ENCODE results near the gene DZIP3.
"Not testable (repeated sequence)": the region's sequence is repeated elsewhere in the genome, so short reads cannot be mapped to it uniquely, and the experiment has no call there.

Gene DZIP3

DNA sequence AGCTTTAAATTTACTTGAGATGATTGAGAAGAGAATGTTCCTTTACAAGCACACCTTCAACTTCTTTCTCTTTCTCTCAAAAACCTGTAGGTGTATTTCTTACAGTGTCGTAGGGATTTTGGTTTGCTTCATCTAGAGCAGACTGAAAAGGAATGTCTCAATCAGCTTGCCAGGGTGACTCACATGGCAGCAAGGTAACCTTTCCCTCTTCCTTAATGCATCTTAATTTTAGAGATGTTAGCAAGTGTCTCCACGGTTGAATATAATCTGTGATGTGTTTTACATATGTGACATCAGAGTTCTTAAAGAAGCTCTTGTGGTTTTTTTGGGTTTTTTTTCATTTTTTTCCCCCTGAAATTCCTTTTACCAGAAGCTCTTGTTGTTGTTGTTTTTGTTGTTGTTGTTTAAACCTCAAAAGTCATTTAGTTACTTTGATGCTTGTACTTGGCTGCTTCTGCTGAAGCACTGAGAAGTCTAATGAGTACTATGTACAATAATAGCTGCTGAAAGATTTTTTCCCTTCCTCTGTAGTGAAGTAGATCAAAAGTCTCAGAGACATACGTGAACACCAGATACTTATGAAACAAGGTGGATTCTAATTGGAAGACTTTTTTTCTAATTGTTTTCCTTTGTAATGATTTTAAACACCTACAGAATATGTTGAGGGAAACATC lies 84.6 kb downstream of the DZIP3 start:
- in situ Hi-C loops (cut with HindIII; ENCODE audit: low sequenced_read_pairs), result loop anchor here (25.0 kb wide), 1 partner anchor 238 kb away; no protein-coding TSS in a partner anchor

DNA sequence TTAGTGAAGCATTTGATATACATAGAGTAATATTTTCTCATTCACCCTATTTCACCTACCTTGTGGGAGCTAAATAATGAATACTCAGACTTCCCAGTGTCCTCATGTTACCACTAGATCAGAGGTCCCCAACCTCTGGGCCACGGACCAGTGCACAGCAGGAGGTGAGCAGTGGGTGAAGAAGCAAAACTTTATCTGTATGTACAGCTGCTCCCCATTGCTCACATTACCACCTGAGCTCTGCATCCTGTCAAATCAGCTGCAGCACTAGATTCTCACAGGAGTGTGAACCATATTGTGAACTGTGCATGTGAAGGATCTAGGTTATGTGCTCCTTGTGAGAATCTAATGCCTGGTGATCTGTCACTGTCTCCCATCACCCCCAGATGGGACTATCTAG lies 88.3 kb downstream of the DZIP3 start:
- in situ Hi-C loops (cut with HindIII; ENCODE audit: low sequenced_read_pairs), result no loop called here

DNA sequence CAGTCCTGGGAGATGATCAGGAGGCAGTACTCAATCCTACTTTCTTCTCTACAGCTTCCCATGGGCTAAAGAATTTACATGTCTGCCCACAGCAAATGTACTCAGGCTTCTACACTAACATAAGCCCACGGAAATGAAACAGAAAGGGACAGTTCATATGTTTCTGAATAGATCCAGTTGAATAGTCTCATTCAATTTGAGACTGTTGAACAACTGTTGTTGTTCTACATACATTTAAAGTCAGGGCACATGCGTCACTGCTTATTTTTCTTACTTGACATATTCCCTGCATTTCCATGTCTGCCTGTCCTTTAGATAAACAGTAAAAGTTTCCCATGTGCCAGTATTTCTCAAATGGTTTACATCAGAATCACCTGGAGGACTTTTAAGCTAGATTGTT lies 102.8 kb downstream of the DZIP3 start:
- in situ Hi-C loops (cut with HindIII; ENCODE audit: low sequenced_read_pairs), result not testable (repeated sequence)

DNA sequence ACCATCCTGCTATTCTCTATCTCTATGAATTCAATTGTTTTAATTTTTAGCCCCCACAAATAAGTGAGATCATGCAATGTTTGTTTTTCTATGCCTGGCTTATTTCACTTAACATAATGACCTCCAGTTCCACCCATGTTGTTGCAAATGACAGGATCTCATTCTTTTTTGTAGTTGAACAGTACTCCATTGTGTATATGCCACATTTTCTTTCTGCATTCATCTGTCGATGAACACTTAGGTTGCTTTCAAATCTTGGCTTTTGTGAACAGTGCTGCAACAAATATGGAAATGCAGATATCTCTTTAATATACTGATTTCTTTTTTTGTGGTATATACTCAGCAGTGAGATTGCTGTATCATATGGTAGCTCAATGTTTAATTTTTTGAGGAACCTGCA lies 108.9 kb downstream of the DZIP3 start:
- in situ Hi-C loops (cut with HindIII; ENCODE audit: low sequenced_read_pairs), result no loop called here

DNA sequence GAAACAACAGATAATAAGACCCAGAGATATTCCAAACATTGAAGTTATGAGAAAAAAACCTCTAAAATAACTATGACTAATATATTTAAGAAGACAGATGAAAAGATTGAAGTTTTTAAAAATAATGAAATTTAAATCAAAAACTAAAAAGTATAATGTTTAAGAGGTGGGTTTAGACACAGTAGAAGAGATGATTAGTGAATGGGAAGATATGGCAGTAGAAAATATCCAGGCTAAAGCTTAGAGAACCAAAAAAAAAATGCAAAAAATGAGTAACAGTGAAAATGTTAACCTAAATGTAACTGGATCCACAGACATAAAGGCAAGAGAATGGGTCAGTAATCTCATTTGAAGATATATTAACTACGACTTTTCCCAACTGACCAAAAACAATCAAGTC lies 115.5 kb downstream of the DZIP3 start:
- in situ Hi-C loops (cut with HindIII; ENCODE audit: low sequenced_read_pairs), result no loop called here

DNA sequence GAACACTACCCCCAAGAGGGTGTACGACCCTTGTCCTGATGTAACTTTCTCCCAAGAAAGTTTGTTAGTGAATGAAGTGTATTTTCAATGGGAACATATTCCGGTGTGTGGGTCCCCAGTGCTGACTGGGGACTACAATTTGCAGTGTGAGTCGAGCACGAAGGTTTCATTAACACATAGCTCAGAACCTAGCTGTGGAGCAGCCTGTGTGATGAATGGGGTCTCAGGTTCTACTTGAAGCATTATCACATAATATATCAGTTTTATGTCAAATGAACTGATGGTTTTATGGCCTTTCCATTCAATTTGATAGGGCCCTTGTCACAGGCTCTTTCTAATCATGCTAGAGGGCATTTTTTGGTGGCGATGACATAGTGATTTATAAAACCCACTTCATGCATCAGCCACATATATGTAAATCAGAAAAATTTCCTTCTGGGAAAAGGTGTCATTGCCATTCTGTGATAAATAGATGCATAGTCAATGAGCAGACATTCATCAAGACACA lies 123.5 kb downstream of the DZIP3 start:
- in situ Hi-C loops (cut with HindIII; ENCODE audit: low sequenced_read_pairs), result no loop called here

DNA sequence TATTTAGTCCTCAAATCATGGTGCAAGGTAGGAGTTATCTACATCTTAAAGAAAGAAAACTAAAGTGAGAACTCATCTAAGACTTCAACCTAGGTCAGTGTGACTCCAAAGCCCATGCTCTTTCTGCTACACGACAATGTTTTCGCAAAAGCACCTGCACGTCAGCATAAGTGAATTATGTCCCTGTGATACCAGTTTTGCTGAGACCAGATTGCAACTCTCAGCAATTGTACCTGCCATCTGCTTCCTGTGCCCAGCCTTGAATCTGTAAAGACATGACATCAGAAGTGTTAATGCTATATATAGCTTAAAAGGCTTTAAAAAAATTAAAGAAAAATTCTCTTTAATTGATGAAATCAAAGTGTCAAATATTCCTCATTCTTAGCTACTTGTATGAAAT lies 124.3 kb downstream of the DZIP3 start:
- in situ Hi-C loops (cut with HindIII; ENCODE audit: low sequenced_read_pairs), result no loop called here

DNA sequence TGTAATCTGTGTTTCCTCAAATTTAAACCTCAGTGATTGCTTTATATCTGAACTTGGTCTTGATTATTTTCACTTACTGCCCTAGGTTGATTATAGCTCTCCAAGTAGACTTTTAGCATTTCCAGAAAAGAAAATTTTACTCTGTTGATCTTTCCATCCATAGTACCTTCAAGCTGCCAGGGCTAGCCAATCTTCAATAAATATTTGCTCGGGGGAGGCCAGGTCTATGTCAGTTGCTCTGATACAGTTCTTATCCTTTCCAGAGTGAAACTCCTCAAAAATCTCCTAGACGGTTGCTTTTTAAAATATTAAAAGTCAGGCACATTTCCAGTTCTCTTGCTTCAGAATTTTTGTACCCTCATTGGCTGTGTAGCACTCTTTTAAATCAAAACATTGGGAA lies 128.9 kb downstream of the DZIP3 start:
- in situ Hi-C loops (cut with HindIII; ENCODE audit: low sequenced_read_pairs), result no loop called here

DNA sequence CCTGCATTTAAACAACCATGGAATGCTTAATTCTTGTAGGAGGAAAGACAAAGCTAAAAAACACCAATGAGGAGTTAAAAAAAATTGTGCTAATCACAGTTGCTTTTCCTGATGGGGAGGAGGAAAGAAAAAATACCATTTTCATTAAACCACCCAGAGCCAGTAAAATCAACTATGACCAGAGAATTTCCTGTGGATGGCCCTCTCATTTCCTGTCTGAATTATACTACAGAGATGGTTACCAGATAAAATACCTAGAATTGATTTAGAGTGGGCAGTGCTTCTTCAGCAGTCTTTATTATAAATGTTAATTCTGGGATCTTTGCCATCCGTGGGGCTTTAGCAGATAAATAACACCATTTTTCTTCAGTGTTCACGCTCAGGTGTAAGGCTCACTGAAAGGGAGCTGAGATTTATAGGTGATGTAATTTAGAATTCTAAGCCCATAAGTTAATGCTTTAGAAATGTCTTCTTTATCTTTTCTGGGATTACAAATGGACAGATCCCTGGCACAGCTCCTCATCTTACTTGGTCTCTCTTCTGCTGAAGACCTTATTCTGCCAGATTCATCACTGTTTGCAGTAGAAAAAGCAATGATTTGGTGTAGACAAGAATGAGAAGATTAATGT lies 129.8 kb downstream of the DZIP3 start:
- in situ Hi-C loops (cut with HindIII; ENCODE audit: low sequenced_read_pairs), result no loop called here

DNA sequence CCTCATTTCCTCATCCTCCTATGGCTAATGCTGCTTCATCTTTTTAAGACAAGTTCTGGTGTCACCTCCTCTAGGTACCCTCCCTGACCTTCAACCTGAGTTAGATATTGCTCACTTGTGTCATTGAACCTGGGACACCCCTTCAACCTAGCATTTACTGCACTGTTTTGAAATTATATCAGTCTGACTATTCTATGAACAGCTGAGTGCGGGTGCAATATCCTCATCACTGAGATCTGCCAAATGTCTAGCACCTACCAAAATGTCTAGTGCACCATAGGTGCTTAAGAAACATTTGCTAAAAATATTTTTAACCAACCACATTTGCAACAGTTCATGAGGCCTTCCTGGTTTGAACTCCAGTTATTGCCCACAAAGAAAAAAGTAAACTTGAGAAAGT lies 133.2 kb downstream of the DZIP3 start:
- in situ Hi-C loops (cut with HindIII; ENCODE audit: low sequenced_read_pairs), result no loop called here

DNA sequence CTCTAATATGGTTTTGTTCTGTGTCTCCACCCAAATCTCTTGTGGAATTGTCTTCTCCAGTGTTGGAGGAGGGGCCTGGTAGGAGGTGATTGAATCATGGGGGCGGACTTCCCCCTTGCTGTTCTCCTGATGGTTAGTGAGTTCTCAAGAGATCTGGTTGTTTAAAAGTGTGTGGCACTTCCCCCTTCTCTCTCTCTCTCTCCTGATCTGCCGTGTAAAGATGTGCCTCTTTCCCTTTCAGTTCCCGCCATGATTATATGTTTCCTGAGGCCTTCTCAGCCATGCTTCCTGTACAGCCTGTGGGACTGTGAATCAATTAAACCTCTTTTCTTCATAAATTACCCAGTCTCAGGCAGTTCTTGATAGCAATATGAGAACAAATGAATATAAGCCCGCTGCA lies 134.6 kb downstream of the DZIP3 start:
- in situ Hi-C loops (cut with HindIII; ENCODE audit: low sequenced_read_pairs), result no loop called here

DNA sequence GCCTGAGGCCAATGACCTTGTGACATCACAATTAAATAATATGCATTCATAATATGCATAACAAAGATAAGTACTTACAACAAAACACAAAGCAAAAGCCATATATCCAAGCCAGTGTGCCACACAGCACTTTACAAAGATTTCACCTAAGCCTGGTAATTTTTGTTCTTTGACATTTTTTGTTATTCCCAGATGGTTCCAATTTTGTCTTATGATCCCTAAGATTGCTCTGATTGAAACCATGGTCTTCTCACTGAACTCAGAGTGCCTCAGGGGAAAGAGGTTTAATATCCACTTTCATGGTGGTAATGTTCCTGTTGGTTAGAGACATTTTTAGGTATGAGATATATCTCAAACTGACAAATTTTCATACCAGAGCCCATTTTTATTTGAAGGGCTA lies 138.6 kb downstream of the DZIP3 start:
- in situ Hi-C loops (cut with HindIII; ENCODE audit: low sequenced_read_pairs), result no loop called here

DNA sequence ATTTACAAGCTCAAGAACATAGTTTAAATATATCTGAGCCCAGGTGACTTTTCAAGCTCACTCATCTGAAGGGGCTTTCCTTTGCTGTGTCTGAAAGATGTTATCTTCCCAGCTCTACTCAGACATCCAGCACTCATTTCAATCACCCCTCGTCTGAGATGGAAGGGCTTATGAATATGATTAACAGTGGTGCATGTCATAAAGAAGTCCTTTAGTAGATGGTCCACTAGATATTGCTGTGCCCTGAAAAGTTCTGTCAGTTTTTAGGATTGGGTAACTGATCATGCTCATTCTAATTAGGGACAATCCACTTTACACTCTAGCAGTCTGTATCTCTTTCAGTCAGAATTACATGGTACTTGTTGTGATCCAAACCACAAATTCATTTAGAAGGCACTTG lies 139.4 kb downstream of the DZIP3 start:
- in situ Hi-C loops (cut with HindIII; ENCODE audit: low sequenced_read_pairs), result no loop called here

DNA sequence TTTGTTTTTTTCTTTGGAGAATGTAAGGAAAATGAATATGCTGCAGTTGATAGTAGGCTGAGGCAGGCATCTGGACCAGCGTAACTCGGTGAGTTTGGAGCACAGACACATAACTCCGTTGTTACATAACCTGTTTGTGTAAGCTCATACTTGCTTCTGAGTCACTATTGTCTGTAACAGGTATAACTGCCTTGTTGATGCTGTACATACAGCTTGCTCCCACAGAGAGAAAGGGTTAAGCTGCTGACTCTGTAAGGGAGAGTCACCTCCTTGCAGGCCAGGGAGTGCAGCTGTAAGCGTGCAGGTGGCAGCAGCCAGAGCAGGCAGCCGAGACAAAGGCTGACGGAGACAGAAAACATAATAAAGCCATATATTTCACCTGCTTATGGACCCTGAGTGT lies 147.3 kb downstream of the DZIP3 start:
- in situ Hi-C loops (cut with HindIII; ENCODE audit: low sequenced_read_pairs), result no loop called here

DNA sequence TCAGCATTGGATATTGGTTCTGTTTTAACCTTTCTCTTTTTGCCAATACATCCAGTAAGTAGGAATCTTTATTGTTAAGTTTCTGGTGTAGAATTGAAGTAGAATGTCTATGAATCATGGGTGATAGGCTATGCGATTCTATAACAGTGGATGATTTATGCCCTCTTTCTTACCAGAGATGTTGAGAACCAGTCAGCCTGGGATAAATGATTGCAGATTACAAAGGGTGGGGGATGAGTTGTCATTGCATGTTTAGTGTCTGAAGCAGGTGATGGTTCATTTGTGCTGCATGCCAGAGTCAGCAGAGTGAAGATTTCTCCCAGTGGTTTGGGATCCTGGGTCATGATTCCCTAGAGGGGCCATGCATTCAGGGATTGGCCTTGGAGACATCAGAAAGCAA lies 153.4 kb downstream of the DZIP3 start:
- in situ Hi-C loops (cut with HindIII; ENCODE audit: low sequenced_read_pairs), result no loop called here
